Activated T-helper 2 cell treated with anti-CD3 and anti-CD28 coated beads, Interferon-gamma antibody, Interleukin-2, Interleukin-4, amounts not matched to agents 10 μg/mL and 5 μg/mL and 100 μg/mL, durations not matched to agents 14 hours and 24 hours and 36 hours (primary cell): ENCODE results near the gene TTLL6. TPM values are rescaled to one million over a fixed set of nuclear protein-coding genes. Genes with fewer than 3 reads are reported as not detected.
"Not testable (repeated sequence)": the region's sequence is repeated elsewhere in the genome, so short reads cannot be mapped to it uniquely, and the experiment has no call there.

Experiments used
- DNase-seq: peaks from one replicate; pipeline ENCODE4 v3.0.0; 2021; ENCODE audit warnings: low spot score
- H3K27ac Mint-ChIP-seq: one replicate; pipeline ENCODE4 v1.8.0; 2021; ENCODE audit warnings: mixed read lengths
- H3K27me3 Mint-ChIP-seq: one replicate; pipeline ENCODE4 v1.8.0; 2021; ENCODE audit warnings: low read depth, mixed read lengths
- H3K36me3 Mint-ChIP-seq: one replicate; pipeline ENCODE4 v1.8.0; 2021; ENCODE audit warnings: low read depth, mixed read lengths
- H3K4me1 Mint-ChIP-seq: one replicate; pipeline ENCODE4 v1.8.0; 2021; ENCODE audit warnings: low read depth, mixed read lengths
- H3K4me3 Mint-ChIP-seq: one replicate; pipeline ENCODE4 v1.8.0; 2021; ENCODE audit warnings: low read depth, mild to moderate bottlenecking, moderate library complexity, mixed read lengths
- H3K9me3 Mint-ChIP-seq: one replicate; pipeline ENCODE4 v1.8.0; 2021; ENCODE audit warnings: mixed read lengths
- intact Hi-C: fragments of 100-400 bp; cut with micrococcal nuclease; formaldehyde crosslinking; loops from one replicate; pipeline ENCODE4 v1.15.1; 2023
- total RNA-seq: library from RNA; stranded (reverse); gene quantifications from 2 replicates; pipeline ENCODE4 v1.2.3, GENCODE V29; 2022

TTLL6 gene
- total RNA-seq, 1 donor from 2014 or later: not detected

DNA sequence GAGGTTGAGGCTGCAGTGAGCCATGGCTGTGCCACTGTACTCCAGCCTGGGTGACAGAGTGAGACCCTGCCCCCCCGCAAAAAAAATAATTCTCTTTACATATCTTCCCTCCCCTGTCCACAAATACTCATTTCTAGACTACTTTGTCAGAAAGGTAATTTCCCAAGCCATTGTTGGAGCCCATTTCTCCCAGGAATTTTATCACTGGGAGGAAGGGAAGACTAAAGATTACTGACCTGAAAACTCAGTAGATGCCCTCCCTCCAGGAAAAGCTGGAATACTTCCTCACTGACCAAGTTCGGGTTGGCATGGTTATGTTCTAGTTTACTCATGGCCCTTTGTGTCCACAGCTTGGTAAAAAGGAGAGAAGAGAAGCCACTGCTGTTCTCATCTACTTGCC lies 17.9 kb upstream of the TTLL6 start:
- intact Hi-C loops: no loop called here
- H3K27ac Mint-ChIP-seq: no peak overlapping the region
- no peak for DNase-seq
- H3K9me3 Mint-ChIP-seq: no peaks in the 10 kb centered on the region
- H3K27me3 Mint-ChIP-seq: no peaks in the 10 kb centered on the region
- peaks cover 64% of the 10 kb centered on the region for H3K4me1 Mint-ChIP-seq
- H3K4me3 Mint-ChIP-seq: no peak overlapping the region
- H3K36me3 Mint-ChIP-seq: peaks cover 30% of the 10 kb centered on the region

DNA sequence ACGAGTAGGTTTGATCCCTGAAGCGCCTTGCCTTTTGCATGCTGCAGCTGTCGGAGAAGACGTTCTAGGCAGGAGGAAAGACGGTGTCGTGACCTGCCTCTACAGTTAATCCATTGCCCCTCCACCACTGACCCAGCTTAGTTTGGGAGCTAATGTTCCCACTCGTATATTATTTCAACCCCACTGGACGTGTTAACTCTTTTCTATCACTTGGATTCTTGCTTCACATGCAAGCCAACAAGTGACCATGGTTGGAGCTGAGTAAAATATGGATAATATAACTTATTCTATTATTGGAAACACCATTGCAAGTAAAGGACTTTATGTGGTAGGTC lies 14.5 kb upstream of the TTLL6 start:
- peaks cover 7% of the 10 kb centered on the region for H3K27me3 Mint-ChIP-seq
- H3K4me1 Mint-ChIP-seq: peaks cover 46% of the 10 kb centered on the region
- no peaks in the 10 kb centered on the region for H3K9me3 Mint-ChIP-seq
- H3K36me3 Mint-ChIP-seq: peaks cover 19% of the 10 kb centered on the region
- intact Hi-C loops: loop anchor here (1.0 to 2.0 kb wide), 2 partner anchors 15 to 61 kb away; partner anchors contain the start of genes ATP5MC1 and TTLL6
- no peak for DNase-seq
- H3K4me3 Mint-ChIP-seq: peak overlapping the region; percentile 97
- H3K27ac Mint-ChIP-seq: peak overlapping the region; percentile 98

DNA sequence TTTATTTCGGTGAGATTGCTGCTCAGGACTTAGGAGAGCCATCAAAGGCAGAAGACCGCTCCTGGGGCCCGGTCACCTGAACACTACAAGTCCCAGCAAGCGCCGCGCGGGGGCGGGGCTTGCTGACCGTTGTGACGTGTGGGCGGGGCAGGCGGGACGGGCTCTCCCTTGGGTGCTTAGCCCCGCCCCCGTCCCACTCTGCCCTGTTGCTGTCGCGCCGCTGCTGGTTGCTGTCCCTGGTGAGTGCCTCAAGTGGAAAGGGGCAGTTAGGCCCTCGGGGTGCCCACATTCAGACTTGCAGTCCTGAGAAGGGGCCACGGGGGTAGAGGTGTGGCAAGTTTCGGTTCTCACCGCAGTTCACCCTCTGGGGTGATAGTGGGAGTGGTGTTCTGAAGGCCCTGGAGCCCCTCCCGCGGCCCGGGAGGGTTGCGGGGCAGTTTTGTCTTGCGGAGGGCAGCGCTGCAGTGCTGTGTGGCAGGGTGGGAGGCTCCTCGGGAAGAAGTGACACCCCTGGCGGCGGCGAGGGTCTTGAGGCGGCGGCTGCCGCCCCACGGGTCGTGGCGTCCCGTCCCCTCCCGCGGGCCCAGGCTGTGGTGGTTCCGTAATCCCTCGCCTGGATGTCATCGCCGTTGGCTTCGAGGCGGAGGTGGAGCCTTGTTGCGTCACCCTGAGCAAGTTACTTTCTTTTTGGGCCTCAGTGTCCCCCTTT lies 14.0 kb upstream of the TTLL6 start, which contains the start of gene CALCOCO2:
TSS of gene CALCOCO2 (plus strand) at position 196 of the 709 bp plus-strand sequence. CDS start 10,673 bp downstream, outside the sequence.
- peak; percentile 83 for DNase-seq
- H3K4me3 Mint-ChIP-seq: peak within 1 kb of the TSS; percentile 97
- H3K9me3 Mint-ChIP-seq: no peaks in the 10 kb centered on the region
- peak within 1 kb of the TSS; percentile 98 for H3K27ac Mint-ChIP-seq
- peaks cover 14% of the 10 kb centered on the region for H3K36me3 Mint-ChIP-seq
- H3K27me3 Mint-ChIP-seq: peaks cover 7% of the 10 kb centered on the region
- H3K4me1 Mint-ChIP-seq: peaks cover 41% of the 10 kb centered on the region
- intact Hi-C loops: loop anchor here (1.0 to 2.0 kb wide), 2 partner anchors 14 to 61 kb away; partner anchors contain the start of genes ATP5MC1 and TTLL6

DNA sequence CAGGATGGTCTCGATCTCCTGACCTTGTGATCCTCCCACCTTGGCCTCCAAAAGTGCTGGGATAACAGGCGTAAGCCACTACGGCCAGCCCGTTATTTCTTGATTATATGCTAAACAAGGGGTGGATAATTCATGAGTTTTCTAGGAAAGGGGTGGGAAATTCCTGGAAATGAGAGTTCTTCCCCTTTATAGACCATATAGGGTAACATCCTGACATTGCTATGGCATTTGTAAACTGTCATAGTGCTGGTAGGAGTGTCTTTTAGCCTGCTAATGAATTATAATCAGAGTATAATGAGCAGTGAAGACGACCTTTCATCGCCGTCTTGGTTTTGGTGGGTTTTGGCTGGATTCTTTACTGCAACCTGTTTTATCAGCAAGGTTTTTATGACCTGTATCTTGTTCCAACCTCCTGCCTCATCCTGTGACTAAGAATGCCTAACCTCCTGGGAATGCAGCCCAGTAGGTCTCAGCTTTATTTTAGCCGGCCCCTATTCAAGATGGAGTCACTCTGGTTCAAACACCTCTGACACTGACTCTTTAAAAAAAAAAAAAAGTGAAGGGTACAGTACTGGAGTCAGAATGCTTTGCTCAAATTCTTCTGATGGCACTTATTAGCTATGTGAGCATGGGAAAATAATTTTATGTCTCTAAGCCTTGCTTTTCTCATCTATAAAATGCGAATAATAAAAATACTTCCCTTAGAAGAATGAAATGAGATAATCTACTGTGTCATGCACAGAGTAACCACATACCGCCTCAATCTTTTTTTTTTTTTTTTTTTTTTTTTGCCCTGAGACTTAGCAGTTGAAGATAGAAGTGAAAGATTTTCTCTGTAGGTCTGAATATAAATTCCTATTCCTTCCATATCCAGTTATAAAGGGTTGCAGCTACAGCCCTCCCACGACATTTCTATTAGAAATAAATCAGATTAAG lies 8.7 kb upstream of the TTLL6 start:
- H3K4me1 Mint-ChIP-seq: peaks cover 3% of the 10 kb centered on the region
- no peak overlapping the region for H3K4me3 Mint-ChIP-seq
- DNase-seq: no peak
- intact Hi-C loops: no loop called here
- H3K36me3 Mint-ChIP-seq: no peaks in the 10 kb centered on the region
- H3K27ac Mint-ChIP-seq: no peak overlapping the region
- H3K9me3 Mint-ChIP-seq: no peaks in the 10 kb centered on the region
- H3K27me3 Mint-ChIP-seq: peaks cover 21% of the 10 kb centered on the region

DNA sequence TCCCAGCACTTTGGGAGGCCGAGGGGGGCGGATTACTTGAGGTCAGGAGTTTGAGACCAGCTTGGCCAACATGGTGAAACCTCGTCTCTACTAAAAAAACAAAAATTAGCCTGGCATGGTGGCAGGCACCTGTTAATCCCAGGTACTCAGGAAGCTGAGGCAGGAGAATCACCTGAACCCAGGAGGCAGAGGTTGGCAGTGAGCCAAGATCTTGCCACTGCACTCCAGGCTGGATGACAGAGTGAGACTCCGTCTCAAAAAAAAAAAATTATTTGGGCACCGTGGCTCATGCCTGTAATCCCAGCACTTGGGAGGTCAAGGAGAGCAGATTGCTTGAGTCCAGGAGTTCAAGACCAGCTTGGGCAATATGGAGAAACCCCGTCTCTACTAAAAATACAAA lies 3.9 kb upstream of the TTLL6 start:
- peaks cover 42% of the 10 kb centered on the region for H3K27me3 Mint-ChIP-seq
- intact Hi-C loops, H3K4me3 Mint-ChIP-seq, DNase-seq, H3K27ac Mint-ChIP-seq, H3K36me3 Mint-ChIP-seq, H3K4me1 Mint-ChIP-seq, H3K9me3 Mint-ChIP-seq: not testable (repeated sequence)

DNA sequence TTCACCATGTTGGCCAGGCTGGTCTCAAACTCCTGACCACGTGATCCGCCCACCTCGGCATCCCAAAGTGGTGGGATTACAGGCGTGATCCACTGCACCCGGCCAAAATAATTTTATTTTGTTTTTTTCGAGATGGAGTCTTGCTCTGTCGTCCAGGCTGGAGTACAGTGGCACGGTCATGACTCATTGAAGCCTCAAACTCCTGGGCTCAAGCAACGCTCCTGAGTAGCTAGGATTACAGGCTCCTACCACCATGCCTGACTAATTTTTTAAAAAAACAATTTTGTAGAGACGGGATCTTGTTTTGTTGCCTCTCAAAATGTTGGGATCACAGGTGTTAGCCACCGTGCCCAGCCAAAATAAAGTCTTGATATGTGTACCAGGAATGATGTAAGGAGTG lies 2.4 kb upstream of the TTLL6 start:
- intact Hi-C loops: loop anchor here (5.0 kb wide), 1 partner anchor 38 kb away; no protein-coding TSS in a partner anchor
- H3K27ac Mint-ChIP-seq: no peak overlapping the region
- no peaks in the 10 kb centered on the region for H3K36me3 Mint-ChIP-seq
- no peaks in the 10 kb centered on the region for H3K9me3 Mint-ChIP-seq
- peaks cover 56% of the 10 kb centered on the region for H3K27me3 Mint-ChIP-seq
- DNase-seq: no peak
- no peak overlapping the region for H3K4me3 Mint-ChIP-seq
- H3K4me1 Mint-ChIP-seq: peaks cover 15% of the 10 kb centered on the region

DNA sequence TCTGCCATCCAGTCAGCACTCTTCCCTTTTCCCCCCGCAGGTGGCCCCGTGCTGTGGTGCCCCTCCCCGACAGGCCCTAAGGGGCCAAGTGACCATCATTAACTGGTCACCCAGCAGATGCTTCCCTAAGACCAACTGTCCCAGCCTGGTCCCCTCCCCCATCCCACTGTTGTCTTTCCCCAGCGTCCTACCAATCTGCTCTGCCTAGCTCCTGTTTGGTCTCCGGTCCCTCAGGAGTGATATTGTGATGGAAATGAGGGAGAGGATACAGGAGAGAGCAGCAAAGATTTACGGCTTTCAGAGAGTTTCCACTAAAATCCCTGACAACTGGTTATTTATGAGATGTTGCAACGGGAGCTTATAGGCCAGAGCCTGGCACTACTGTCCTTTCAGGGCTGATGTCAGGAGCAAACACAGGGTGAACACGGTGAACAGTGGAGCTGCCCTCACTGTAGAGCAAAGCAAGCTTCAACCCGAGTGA lies 1.4 kb upstream of the TTLL6 start:
- H3K4me3 Mint-ChIP-seq: no peak overlapping the region
- DNase-seq: no peak
- no peak overlapping the region for H3K27ac Mint-ChIP-seq

DNA sequence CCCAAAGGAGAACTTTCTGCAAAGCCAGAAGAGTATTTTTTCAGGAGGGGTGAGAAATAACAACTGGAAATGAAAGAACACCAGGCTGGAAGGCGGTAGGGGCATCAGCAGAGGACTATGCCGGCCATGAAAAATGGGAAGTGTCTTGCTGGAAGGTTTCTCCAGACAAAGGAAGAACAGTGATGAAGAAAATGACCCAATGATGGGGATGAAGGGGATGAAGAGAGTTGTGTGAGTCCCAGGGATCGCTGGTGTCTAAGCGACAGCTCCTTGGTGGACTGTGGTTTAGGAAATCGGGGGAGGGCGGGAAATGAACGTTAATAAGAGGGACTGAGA lies 623 bp downstream of the TTLL6 start:
- Mint-ChIP-seq H3K9me3 (no peaks in the 10 kb centered on the region), H3K27ac (no peak overlapping the region), H3K27me3 (peaks cover 65% of the 10 kb centered on the region), H3K4me3 (peak overlapping the region; percentile 77), H3K4me1 (peaks cover 15% of the 10 kb centered on the region), H3K36me3 (no peaks in the 10 kb centered on the region)
- no peak for DNase-seq
- intact Hi-C loops: loop anchor here (2.0 to 5.0 kb wide), 2 partner anchors 14 to 41 kb away; partner anchors contain the start of gene CALCOCO2

More for the DNA sequence above, 1.4 kb upstream of the TTLL6 start:
- intact Hi-C loops: loop anchor here (5.0 kb wide), 1 partner anchor 39 kb away; no protein-coding TSS in a partner anchor
- no peaks in the 10 kb centered on the region for H3K36me3 Mint-ChIP-seq
- peaks cover 60% of the 10 kb centered on the region for H3K27me3 Mint-ChIP-seq
- H3K9me3 Mint-ChIP-seq: no peaks in the 10 kb centered on the region
- H3K4me1 Mint-ChIP-seq: peaks cover 15% of the 10 kb centered on the region

DNA sequence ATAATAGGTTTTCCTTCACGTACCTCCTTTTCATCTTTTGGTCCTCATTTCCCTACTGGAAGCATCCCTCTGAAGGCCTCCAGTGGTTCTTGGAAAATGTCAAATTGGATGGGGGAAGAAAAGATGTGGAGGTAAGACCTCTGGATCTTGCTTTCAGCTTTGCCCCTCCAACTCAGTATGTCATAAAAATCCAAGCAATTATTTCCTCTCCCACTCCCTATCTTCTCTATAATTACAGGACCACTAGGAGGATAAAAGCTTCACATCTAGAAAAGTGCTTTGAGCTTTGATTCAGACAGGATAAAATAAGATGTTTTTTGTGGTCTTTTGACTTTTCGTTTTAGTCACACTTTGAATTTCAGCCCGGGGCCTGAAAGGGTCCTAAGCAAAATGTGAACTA lies 1.7 kb downstream of the TTLL6 start:
- H3K4me1 Mint-ChIP-seq: peaks cover 14% of the 10 kb centered on the region
- H3K4me3 Mint-ChIP-seq: no peak overlapping the region
- no peaks in the 10 kb centered on the region for H3K36me3 Mint-ChIP-seq
- intact Hi-C loops: loop anchor here (2.0 to 5.0 kb wide), 2 partner anchors 42 to 217 kb away; no protein-coding TSS in a partner anchor
- H3K27me3 Mint-ChIP-seq: peaks cover 61% of the 10 kb centered on the region
- no peak overlapping the region for H3K27ac Mint-ChIP-seq
- no peaks in the 10 kb centered on the region for H3K9me3 Mint-ChIP-seq
- DNase-seq: no peak

DNA sequence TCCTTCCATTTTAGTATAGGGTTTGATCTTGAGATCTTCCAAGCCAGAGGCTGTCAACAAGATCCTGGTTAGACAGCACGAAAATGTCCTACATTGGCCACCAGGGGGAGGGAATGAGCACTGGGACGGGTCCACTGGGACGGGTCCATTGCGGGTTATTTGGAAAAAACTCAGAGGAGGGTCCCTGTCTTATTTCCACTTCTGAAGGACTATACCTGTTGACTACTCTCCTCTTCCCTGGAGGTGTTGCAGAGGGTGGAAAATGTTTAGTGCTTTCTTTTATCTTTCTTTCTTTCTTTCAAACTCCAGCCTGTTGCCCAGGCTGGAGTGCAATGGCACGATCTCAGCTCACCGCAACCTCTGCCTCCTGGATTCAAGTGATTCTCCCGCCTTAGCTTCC lies 2.5 kb downstream of the TTLL6 start:
- DNase-seq: no peak
- H3K4me1 Mint-ChIP-seq: peaks cover 14% of the 10 kb centered on the region
- no peak overlapping the region for H3K4me3 Mint-ChIP-seq
- H3K9me3 Mint-ChIP-seq: no peaks in the 10 kb centered on the region
- peaks cover 56% of the 10 kb centered on the region for H3K27me3 Mint-ChIP-seq
- H3K36me3 Mint-ChIP-seq: no peaks in the 10 kb centered on the region
- H3K27ac Mint-ChIP-seq: no peak overlapping the region
- intact Hi-C loops: loop anchor here (1.0 to 2.0 kb wide), 2 partner anchors 65 to 218 kb away; no protein-coding TSS in a partner anchor

DNA sequence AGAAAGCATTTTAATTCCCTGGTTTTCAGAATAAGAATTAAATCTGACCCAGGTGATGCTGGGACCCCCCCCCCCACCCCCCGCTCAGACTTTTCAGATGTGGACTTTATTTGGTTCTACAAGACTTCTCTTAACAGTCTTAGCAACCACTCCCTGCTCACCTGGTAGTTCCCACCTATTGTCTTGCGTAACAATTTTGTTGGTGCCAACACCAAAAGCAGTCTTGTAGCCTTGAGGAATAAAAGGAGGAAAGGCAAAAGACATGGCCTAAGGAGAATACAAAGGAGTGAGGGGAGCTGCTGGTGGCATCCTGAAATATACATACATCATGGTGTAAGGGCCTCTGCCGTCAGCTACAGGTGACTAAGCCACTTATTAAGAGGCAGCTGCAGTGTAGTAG lies 5.0 kb downstream of the TTLL6 start:
- intact Hi-C loops: no loop called here

DNA sequence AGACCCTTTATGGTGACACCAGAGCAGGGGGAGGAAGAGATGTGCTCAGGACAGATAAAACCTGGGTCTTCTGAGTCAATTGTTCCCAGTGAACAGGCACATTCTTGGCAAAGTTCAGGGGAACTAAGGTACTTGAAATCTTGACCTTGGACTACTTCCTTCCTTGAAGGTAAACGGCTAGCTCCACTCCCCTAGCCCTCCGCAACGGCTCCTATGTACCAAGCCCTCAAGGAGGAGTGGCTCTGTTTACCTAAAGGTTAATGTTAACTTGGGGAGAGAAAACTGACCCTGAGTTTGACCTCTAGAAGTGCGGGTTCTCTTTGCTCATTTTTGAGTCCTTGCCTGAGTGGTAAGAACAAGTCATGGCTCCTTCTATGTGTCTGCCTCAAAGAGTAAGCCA lies 7.8 kb downstream of the TTLL6 start:
- H3K27me3 Mint-ChIP-seq: peaks cover 25% of the 10 kb centered on the region
- H3K4me1 Mint-ChIP-seq: no peaks in the 10 kb centered on the region
- H3K9me3 Mint-ChIP-seq: no peaks in the 10 kb centered on the region
- no peak overlapping the region for H3K27ac Mint-ChIP-seq
- DNase-seq: no peak
- intact Hi-C loops: no loop called here
- no peak overlapping the region for H3K4me3 Mint-ChIP-seq
- no peaks in the 10 kb centered on the region for H3K36me3 Mint-ChIP-seq

More for the DNA sequence above, 5.0 kb downstream of the TTLL6 start:
- no peaks in the 10 kb centered on the region for H3K36me3 Mint-ChIP-seq
- no peaks in the 10 kb centered on the region for H3K9me3 Mint-ChIP-seq
- H3K27ac Mint-ChIP-seq: no peak overlapping the region
- peaks cover 11% of the 10 kb centered on the region for H3K4me1 Mint-ChIP-seq
- H3K27me3 Mint-ChIP-seq: peaks cover 41% of the 10 kb centered on the region
- no peak for DNase-seq
- no peak overlapping the region for H3K4me3 Mint-ChIP-seq
